Glomerular visceral epithelial cell (primary cell): Measurements from ENCODE around the gene SULT1A2.
A peak's percentile ranks its signal among the peaks of the same experiment; 100 is the strongest.
"Not testable (repeated sequence)": the region's sequence is repeated elsewhere in the genome, so short reads cannot be mapped to it uniquely, and the experiment has no call there.

Experiments used
- DNase-seq: peaks from one replicate; pipeline ENCODE4 v3.0.0-alpha.2; 2016; ENCODE audit errors: extremely low spot score

The SULT1A2 gene

GRCh38 chr16:28609631-28610594 lies 13.1 kb upstream of the SULT1A2 start, which contains the start of gene SULT1A1:
Gene SULT1A1 (minus strand): TSS chr16:28610044. CDS start chr16:28608855, 1,189 bp downstream.
- DNase-seq, result no peak

DNA sequence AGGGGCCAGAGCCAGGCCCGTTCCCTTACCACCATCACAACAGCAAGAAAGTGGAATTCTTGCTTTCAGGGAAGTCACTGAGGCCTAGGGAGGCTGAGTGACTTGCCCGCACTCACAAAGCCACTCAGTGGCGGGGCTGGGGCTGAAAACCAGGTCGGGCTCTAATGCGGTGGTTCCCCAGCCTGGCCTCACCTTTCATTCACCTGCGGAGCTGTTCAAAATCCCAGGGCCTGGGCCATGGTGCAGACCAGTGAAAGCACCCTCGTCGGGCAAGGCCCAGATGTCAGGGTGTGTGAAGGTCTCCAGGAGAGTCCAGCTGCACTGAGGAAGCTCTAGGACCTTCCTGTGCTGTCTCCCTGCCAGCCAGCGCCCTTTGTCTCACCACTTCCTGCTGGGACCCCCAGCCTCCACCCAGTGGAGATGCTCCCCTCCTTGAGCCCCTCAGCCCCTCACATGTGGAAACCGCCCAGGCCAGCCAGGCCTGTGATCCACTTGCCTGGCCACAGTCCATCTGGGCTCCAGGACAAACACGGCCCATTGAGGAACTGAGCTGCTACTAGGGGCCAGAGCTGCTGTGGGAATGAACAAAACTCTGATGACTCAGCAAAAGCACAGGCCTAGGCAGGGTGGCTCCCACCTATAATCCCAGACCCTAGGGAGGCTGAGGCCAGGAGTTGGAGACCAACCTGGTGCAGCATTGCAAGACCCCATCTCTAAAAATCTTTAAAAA lies 12.2 kb upstream of the SULT1A2 start:
- DNase-seq, result not testable (repeated sequence)

GRCh38 chr16:28608496-28608808 lies 11.6 kb upstream of the SULT1A2 start:
- DNase-seq, result not testable (repeated sequence)

GRCh38 chr16:28607681-28608495 lies 11.0 kb upstream of the SULT1A2 start:
- not testable (repeated sequence) for DNase-seq

DNA sequence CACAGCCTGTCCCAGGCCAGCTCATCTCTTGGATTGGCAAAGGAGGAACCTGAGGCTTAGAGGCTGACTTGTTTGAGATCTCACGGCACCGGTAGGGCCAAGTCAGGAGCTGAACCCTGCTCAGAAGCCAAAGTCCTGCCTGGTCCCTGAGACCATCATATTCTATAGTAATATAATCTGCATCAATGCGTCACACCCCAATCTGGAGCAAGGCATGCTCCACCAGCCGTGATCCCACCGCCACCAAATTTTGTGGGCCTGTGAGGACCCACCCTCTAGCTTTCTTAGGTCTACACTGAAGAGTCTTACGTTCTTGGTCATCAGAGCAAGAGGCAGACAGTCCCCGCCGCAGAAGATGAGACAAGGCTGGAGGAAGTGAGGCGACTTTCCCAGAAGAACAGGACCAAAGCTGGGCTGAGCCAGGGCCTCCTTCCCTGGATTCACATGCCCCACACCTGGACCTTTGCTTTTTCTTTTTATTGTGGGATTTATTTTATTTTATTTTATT lies 10.3 kb upstream of the SULT1A2 start:
- no peak for DNase-seq

- DNase-seq, result no peak
Observed at GRCh38 chr16:28606291-28607115, 9.7 kb upstream of the SULT1A2 start.

- DNase-seq, result no peak
Observed at GRCh38 chr16:28604186-28604565, 7.3 kb upstream of the SULT1A2 start.

DNA sequence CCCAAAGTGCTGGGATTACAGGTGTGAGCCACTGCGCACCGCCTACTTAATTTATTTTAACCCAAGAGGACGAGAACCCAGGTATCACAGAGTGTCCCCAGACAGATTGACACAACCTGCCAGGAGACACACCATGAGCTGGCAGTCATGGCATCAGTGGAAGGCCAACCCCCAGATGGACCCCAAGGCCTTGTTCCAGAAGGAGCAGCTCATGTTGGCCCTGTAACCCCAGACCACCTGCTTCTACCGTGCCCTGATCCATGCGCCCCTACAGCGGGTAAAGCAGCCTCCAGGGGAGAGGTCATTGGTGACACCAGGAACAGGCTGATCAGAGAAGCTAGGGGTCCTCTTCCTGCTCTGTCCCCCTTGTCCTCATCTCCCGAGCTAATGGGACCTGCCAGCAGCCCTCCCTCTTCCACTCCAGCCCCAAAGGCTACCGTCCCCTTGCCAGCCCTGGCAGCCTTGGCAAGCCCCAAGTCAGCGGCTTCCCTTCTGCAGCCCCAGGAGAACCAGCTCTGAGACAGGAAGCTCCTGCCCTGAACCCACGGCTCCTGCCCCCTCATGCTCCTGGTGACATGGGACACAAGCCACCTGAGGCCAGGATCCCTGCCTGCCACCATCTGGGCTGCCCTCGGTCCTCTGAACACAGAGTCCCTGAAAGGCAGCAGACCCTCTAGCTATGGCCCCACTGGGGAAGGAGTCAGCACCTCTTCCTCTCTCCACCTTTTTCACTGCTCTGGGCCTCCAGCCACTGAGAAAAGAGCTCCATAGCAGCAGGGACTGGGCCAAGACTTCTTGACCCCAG lies 6.7 kb upstream of the SULT1A2 start:
- no peak for DNase-seq

DNA sequence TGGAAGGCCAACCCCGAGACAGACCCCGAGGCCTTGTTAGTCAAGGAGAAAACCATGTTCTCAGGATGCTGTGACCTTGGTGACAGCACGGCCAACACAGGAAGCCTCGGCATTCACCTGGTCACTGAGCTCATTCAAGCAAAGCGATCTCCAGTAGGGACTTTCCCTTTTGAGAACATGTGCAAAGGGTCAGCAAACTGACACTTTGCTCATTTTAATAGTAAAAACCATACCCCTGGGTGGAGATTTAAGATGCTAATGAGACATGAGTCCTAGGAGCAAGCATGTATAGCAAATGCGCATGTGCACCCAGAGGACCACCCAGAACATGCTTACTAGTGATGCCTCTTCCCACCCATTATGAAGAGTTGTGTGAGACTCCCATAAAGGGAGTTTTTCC lies 5.7 kb upstream of the SULT1A2 start:
- DNase-seq, result peak; percentile 15

DNA sequence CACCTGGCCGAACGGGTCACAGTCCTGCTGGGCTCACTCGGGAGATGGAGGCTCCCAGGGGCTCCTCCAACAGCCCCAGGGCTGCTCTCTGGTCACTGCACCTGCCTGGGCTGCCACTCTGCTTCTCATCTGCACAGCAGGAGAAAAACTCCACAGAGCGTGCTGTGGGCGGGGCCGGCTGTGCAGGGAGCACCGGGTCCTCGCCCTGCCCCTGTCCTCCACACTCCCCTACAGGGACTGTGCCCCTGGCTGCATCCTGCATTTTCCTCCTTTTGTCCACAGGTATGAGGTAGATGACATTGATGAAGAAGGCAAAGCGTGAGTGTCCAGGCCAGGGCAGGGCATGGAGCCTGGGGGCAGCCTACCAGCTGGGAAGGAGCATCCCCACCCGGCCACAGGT lies 5.2 kb upstream of the SULT1A2 start:
- DNase-seq, result not testable (repeated sequence)

- DNase-seq, result not testable (repeated sequence)
Observed at GRCh38 chr16:28601589-28601988, 4.7 kb upstream of the SULT1A2 start.

DNA sequence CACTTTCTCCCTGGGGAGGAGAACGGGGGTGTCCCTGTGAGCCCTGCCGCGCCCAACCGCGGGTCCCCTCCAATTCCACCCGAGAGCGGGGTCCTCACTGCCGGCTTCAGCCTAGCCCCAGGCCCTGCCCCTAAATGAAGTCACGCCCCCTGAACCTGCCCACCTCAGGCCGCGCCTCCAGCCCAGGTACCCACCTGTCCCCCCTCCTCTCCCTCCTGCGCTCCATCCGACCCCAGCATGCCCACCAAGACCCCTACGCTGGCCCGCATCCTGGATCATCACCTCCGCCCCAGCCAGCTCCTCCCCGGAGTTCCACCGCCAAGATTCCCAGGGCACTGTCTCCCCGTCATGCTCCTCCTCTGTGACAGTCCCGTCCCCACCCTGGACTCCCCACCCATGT lies 4.1 kb upstream of the SULT1A2 start:
- DNase-seq, result not testable (repeated sequence)

DNA sequence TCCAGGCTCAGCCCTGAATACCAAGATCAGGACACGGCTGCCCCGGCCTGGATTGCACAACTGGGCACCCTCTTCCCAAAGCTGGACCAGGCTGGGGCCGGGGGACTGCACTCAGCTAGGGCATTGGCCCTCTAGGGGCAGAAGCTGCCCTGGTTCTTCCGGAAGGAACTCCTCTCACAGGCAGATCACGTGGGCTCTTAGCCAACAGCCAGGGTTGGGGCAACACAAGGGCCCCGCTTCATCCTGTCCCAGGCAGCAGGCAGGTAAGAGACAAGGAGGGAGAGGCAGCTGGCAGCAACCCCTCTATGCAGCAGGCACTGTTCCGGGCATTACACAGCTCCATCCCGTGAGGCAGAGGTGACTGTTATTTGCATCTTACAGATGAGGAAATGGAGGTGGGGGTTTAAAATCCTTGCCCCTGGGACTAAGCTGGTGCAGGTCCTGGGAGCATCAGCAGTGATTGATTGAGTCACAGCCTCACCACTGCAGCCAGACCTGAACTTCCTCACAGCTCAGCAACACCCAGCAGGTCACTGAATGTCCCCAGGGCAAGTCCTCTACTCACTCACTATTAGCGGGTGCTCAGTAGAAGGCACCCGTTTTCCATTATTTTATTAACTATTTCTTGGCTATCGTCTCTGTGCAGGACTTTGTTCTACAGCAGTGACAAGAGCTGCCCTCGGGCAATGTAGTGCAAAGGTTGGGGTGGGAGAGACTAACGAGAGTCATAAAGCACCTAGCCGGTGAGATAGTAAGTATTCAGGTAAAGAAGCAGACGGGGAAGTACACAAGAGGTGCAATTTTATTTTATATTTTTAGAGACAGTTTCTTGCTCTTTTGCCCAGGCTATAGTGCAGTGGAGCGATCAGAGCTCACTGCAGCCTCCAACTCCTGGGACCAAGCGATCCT lies 2.8 kb upstream of the SULT1A2 start:
- not testable (repeated sequence) for DNase-seq

DNA sequence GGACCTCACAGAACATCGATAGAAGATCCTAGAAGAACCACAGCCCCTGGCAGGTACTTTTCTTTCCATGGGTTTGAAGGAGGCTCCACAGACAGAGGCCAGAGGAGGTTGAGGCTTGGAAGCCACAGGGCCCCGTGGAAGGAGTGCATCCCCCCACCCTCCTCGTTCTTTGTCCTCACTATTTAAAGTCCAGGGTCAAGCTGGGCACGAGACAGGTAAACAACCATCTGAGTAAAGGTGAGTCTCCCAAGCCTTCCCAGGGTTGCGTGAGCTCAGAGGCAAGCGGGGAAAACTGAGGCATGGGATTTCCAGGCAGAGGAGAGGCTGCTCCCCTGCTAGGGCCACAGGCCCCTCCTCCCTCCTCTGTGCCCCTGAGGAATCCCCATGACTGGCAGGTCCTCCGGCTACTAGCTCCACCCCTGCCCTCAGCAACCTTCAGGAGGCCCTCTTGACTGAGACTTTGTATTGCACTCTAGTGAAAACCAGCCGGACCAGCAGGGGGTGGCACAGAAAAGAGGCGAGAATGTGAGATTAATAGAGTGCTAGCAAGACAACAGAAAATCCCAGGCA lies 927 bp upstream of the SULT1A2 start:
- DNase-seq, result no peak

- no peak for DNase-seq
Observed at GRCh38 chr16:28596115-28596630, 677 bp downstream of the SULT1A2 start.

- not testable (repeated sequence) for DNase-seq
Observed at GRCh38 chr16:28595451-28595850, 1.4 kb downstream of the SULT1A2 start.

- DNase-seq, result no peak
Observed at GRCh38 chr16:28592979-28593553, 3.8 kb downstream of the SULT1A2 start.

DNA sequence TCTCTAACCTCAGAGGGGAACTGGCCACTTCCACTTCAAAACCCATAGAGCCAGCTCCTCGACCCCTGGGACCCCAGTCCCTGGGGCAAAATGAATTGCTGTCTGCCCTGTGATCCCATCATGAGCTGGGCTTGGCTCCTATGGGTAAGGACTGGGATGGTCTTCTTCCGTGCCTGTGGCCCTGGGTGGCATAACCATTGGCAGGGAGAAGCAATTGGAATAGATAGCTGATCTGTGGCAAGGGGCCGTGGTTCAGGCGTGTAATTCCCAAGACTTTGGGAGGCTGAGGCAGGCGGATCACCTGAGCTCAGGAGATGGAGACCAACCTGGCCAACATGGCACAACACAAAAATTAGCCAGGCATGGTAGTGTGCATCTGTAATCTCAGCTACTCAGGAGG lies 4.3 kb downstream of the SULT1A2 start:
- DNase-seq, result no peak
